SK-N-MC (cell line): ENCODE results near the gene S100A7.

Experiments used
- EZH2 ChIP-seq: fragments of 200-600 bp; sonication (generic); IDR thresholded peaks from one replicate; pipeline ENCODE4 v1.6.1; 2017; ENCODE audit warnings: antibody characterized with exemption
- POLR2AphosphoS5 ChIP-seq: IDR thresholded peaks from 2 replicates; pipeline ENCODE4 v1.6.1; 2012; ENCODE audit warnings: mild to moderate bottlenecking, low read depth, low read length, borderline replicate concordance

DNA sequence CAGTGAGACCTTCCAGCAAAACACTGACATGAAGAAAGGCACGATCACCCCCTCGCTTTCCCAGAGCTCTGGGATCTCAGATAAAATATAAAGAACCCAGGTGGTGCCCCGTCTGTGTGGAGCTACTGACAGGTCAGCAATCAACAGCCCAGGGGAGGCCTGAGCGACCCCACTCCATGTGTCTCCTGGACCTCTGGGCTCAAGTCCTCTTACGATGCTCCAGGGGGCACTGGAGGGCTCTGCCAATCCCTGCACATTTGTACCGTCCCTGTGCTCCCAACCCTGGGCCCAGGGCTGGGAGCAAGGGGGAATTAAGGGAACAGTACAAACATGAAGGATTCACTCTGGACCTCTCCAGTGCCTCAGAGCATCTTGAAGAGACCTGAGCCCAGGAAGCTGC is 31.7 kb downstream of the S100A7 start:
- TF ChIP-seq POLR2AphosphoS5: no peak
- TF ChIP-seq EZH2: no peak
